H1 (cell line): ENCODE data around the gene MDH1. TPM values are rescaled to one million over a fixed set of nuclear protein-coding genes. Genes with fewer than 3 reads are reported as not detected.

Experiments
- CTCF ChIA-PET: fragments of 300-600 bp; sonication (Branson Sonifier 250); formaldehyde crosslinking; loops from one replicate; lab custom pipeline; 2021; ENCODE audit not compliant: partially characterized antibody; lab: Charles Lee
- POLR2A ChIA-PET: fragments of 300-600 bp; sonication (Branson Sonifier 250); formaldehyde crosslinking; loops from one replicate; lab custom pipeline; 2021; ENCODE audit warnings: inconsistent platforms; ENCODE audit not compliant: partially characterized antibody; lab: Charles Lee
- DNase-seq, 2 experiments: peaks; one replicate each; pipeline versions ENCODE4 v3.0.0 to v3.0.0-alpha.2; 2010 to 2022; ENCODE audit warnings: low spot score in 2 of 2, low read depth in 1 of 2, mixed read lengths in 1 of 2
- FAIRE-seq: peaks from 2 replicates; lab custom pipeline; 2011; peaks lifted over from hg19 to GRCh38; lab: Jason Lieb, UNC
- H2AFZ ChIP-seq: 2 replicates; pipeline ENCODE4 v1.8.1; 2012; ENCODE audit warnings: low read length, inconsistent platforms
- H2AK5ac ChIP-seq: 2 replicates; pipeline ENCODE4 v1.6.1; 2013; ENCODE audit warnings: low read depth, low read length
- H2BK120ac ChIP-seq: replicated peaks from 2 replicates; pipeline ENCODE3; 2013; ENCODE audit warnings: low read depth, low read length, inconsistent platforms
- H2BK12ac ChIP-seq: 2 replicates; pipeline ENCODE4 v1.6.1; 2013; ENCODE audit warnings: low read depth, low read length
- H2BK15ac ChIP-seq: 2 replicates; pipeline ENCODE4 v1.6.1; 2013; ENCODE audit warnings: low read length
- H2BK20ac ChIP-seq: 2 replicates; pipeline ENCODE4 v1.6.1; 2013; ENCODE audit warnings: low read length
- H2BK5ac ChIP-seq: 2 replicates; pipeline ENCODE4 v1.6.1; 2013; ENCODE audit warnings: low read depth, low read length
- H3K14ac ChIP-seq: 2 replicates; pipeline ENCODE4 v1.6.1; 2013; ENCODE audit warnings: inconsistent platforms; ENCODE audit not compliant: insufficient read length
- H3K18ac ChIP-seq: 2 replicates; pipeline ENCODE4 v1.6.1; 2013; ENCODE audit warnings: low read length; ENCODE audit errors: extremely low read depth
- H3K23ac ChIP-seq: 2 replicates; pipeline ENCODE4 v1.6.1; 2013; ENCODE audit warnings: inconsistent platforms; ENCODE audit not compliant: insufficient read length
- H3K23me2 ChIP-seq: 2 replicates; pipeline ENCODE4 v1.6.1; 2013; ENCODE audit warnings: low read depth, low read length
- H3K27ac ChIP-seq: 2 replicates; pipeline ENCODE4 v1.6.1; 2011; ENCODE audit warnings: low read depth, low read length, inconsistent platforms
- H3K27me3 ChIP-seq, 4 experiments: replicated peaks in 1 of 4; 1 replicate in 1 of 4; 2 replicates in 3 of 4; pipeline versions ENCODE4 v1.6.1 to v1.8.1; 2011 to 2013; ENCODE audit warnings: low read length in 3 of 4, mild to moderate bottlenecking in 3 of 4, inconsistent platforms in 2 of 4, mixed read lengths in 2 of 4, moderate library complexity in 1 of 4; ENCODE audit not compliant: control insufficient read depth in 3 of 4, insufficient read depth in 3 of 4; ENCODE audit errors: extremely low read depth in 1 of 4
- H3K36me3 ChIP-seq, 4 experiments: 2 replicates each; pipeline versions ENCODE4 v1.6.1 to v1.8.1; 2011 to 2013; ENCODE audit warnings: mild to moderate bottlenecking in 4 of 4, low read length in 3 of 4, moderate library complexity in 2 of 4, control low read depth in 1 of 4, inconsistent platforms in 1 of 4; ENCODE audit not compliant: insufficient read depth in 4 of 4, control insufficient read depth in 2 of 4
- H3K4ac ChIP-seq: replicated peaks from 2 replicates; pipeline ENCODE3; 2013; ENCODE audit warnings: low read length, low read depth, mixed read lengths, inconsistent platforms; ENCODE audit not compliant: insufficient read length
- H3K4me1 ChIP-seq, 4 experiments: replicated peaks in 1 of 4; 1 replicate in 1 of 4; 2 replicates in 3 of 4; pipeline versions ENCODE4 v1.6.1 to v1.8.1; 2011 to 2013; ENCODE audit warnings: low read length in 3 of 4, inconsistent platforms in 2 of 4, mixed read lengths in 1 of 4; ENCODE audit not compliant: insufficient read depth in 4 of 4, control insufficient read depth in 3 of 4
- H3K4me2 ChIP-seq, 2 experiments: 2 replicates each; pipeline versions ENCODE4 v1.6.1 to v1.8.1; 2011 to 2013; ENCODE audit warnings: low read depth in 2 of 2, low read length in 2 of 2, control low read depth in 1 of 2, inconsistent platforms in 1 of 2, mild to moderate bottlenecking in 1 of 2; ENCODE audit not compliant: insufficient read depth in 1 of 2
- H3K4me3 ChIP-seq, 4 experiments: fragments of 200-600, 300-600 bp in 1 of 4; sonication (generic), shearing (Covaris generic), sonication (Bioruptor Twin) in 1 of 4; 2 replicates each; pipeline versions ENCODE4 v1.5.1 to v1.8.1; 2011 to 2016; ENCODE audit warnings: low read length in 4 of 4, low read depth in 3 of 4, control low read depth in 2 of 4, inconsistent platforms in 2 of 4, mild to moderate bottlenecking in 2 of 4, mixed read lengths in 1 of 4, moderate library complexity in 1 of 4; ENCODE audit not compliant: insufficient read depth in 2 of 4; ENCODE audit errors: extremely low read depth in 1 of 4
- H3K56ac ChIP-seq: replicated peaks from 2 replicates; pipeline ENCODE3; 2013; ENCODE audit warnings: low read depth, mild to moderate bottlenecking, mixed read lengths, low read length, inconsistent platforms; ENCODE audit not compliant: insufficient read length
- H3K79me1 ChIP-seq: 2 replicates; pipeline ENCODE4 v1.6.1; 2013; ENCODE audit warnings: low read depth, low read length, control low read depth
- H3K79me2 ChIP-seq, 2 experiments: 2 replicates each; pipeline versions ENCODE4 v1.6.1 to v1.8.1; 2012 to 2013; ENCODE audit warnings: low read length in 2 of 2, mild to moderate bottlenecking in 2 of 2, inconsistent platforms in 1 of 2; ENCODE audit not compliant: insufficient read depth in 2 of 2, control insufficient read depth in 1 of 2
- H3K9ac ChIP-seq, 4 experiments: replicated peaks in 1 of 4; 1 replicate in 1 of 4; 2 replicates in 3 of 4; pipeline versions ENCODE4 v1.6.1 to v1.8.1; 2011 to 2013; ENCODE audit warnings: low read depth in 3 of 4, low read length in 3 of 4, control low read depth in 2 of 4, mild to moderate bottlenecking in 2 of 4, moderate library complexity in 2 of 4, inconsistent platforms in 1 of 4; ENCODE audit errors: extremely low read depth in 1 of 4
- H3K9me3 ChIP-seq, 2 experiments: 2 replicates each; pipeline versions ENCODE4 v1.6.1 to v1.8.1; 2012 to 2013; ENCODE audit warnings: mild to moderate bottlenecking in 2 of 2, moderate library complexity in 2 of 2, control low read depth in 1 of 2, inconsistent platforms in 1 of 2, low read depth in 1 of 2, low read length in 1 of 2, mixed read lengths in 1 of 2; ENCODE audit not compliant: insufficient read depth in 2 of 2
- H4K20me1 ChIP-seq, 2 experiments: replicated peaks in 1 of 2; 2 replicates each; pipeline versions ENCODE3 to v1.8.1; 2011 to 2013; ENCODE audit warnings: inconsistent platforms in 2 of 2, low read length in 2 of 2, mild to moderate bottlenecking in 1 of 2; ENCODE audit not compliant: insufficient read depth in 2 of 2, control insufficient read depth in 1 of 2
- H4K5ac ChIP-seq: 2 replicates; pipeline ENCODE4 v1.6.1; 2013; ENCODE audit warnings: low read length, low read depth, mixed read lengths, inconsistent platforms; ENCODE audit not compliant: insufficient read length
- H4K8ac ChIP-seq: 2 replicates; pipeline ENCODE4 v1.8.0; 2013; ENCODE audit warnings: mild to moderate bottlenecking, moderate library complexity, low read length, inconsistent platforms; ENCODE audit not compliant: insufficient read depth; ENCODE audit errors: extremely low read depth
- H4K91ac ChIP-seq: replicated peaks from 2 replicates; pipeline ENCODE3; 2013; ENCODE audit warnings: low read length, mixed read lengths, inconsistent platforms; ENCODE audit not compliant: insufficient read length
- WGBS, 2 experiments: shearing (Covaris generic) in 1 of 2; methylation state at CpG; one replicate each; pipeline versions ENCODE4 v1.1.6 to v1.1.7; 2013 to 2015; ENCODE audit warnings: low lambda C conversion rate in 2 of 2, mixed read lengths in 2 of 2, inconsistent platforms in 1 of 2, low coverage in 1 of 2, missing lambda C conversion rate in 1 of 2; ENCODE audit not compliant: insufficient replicate concordance in 2 of 2, insufficient coverage in 1 of 2, insufficient read length in 1 of 2; ENCODE audit errors: extremely low coverage in 1 of 2, missing lambda C conversion rate in 1 of 2; 5-methylcytosine and 5-hydroxymethylcytosine counted together
- polyA plus RNA-seq, 7 experiments: library from polyadenylated mRNA; depleted of rRNA in 3 of 7; stranded (reverse) in 5 of 7; unstranded in 2 of 7; fragments of >200 nt in 5 of 7; fragments of 200-250 nt in 2 of 7; gene quantifications; 1 replicate in 5 of 7; 2 replicates in 1 of 7; 4 replicates in 1 of 7; pipeline versions ENCODE4 v1.2.1 to v1.2.3, GENCODE V29; 2011 to 2013; ENCODE audit warnings: missing spikeins in 2 of 7, mixed read lengths in 2 of 7
- total RNA-seq: library from RNA; stranded (reverse); fragmentation: NEBNext Ultra II Directional; extraction: Animal tissue kit (Norgen Biotek cat#: 25700); gene quantifications from 2 replicates; pipeline ENCODE4 v1.2.1, GENCODE V29; 2021

Gene MDH1
- total and polyA plus RNA-seq, 2 of the 8 experiments (the other 6 are each of a cell fraction or from before 2014, with no cell fraction given): 353 to 376 TPM

GRCh38 chr2:63617366-63617765 lies 28.6 kb downstream of the MDH1 start:
- no peaks in the 10 kb centered on the region for H3K79me1 ChIP-seq
- 10% methylated on average over 1 of the region's 1 CpG; no CpG with 5 or more reads in 1 of the 2 experiments for WGBS, 2 experiments
- no peak overlapping the region for H3K4ac ChIP-seq
- peak overlapping the region; percentile 12 for H4K91ac ChIP-seq
- H2BK5ac ChIP-seq: peak overlapping the region; percentile 76; the same call in 1 of the 2 replicates
- H3K23ac ChIP-seq: no peak overlapping the region
- no peak overlapping the region for H2AK5ac ChIP-seq
- H4K5ac ChIP-seq: peak overlapping the region; percentile 85
- peaks cover 9 to 40% (median 21%) of the 10 kb centered on the region in 4 experiments for H3K4me1 ChIP-seq
- peak overlapping the region; percentile 14 to 97; a peak in 2 of 4 replicates for H3K4me2 ChIP-seq
- peaks cover 9 to 16% of the 10 kb centered on the region in 2 experiments for H3K9me3 ChIP-seq
- peak overlapping the region; percentile 70; the same call in 1 of the 2 replicates for H3K27ac ChIP-seq
- H2BK120ac ChIP-seq: no peak overlapping the region
- H3K27me3 ChIP-seq: no peaks in the 10 kb centered on the region
- peak overlapping the region in 1 of 4 experiments; percentile 58; a peak in 1 of 8 replicates for H3K4me3 ChIP-seq
- peaks cover 4% of the 10 kb centered on the region; the same call in 1 of the 2 replicates for H3K23me2 ChIP-seq
- CTCF ChIA-PET: interaction anchor here (1.1 kb wide), 1 partner anchor 10 kb away, joined by 3 read pairs; no protein-coding TSS in a partner anchor
- no peak overlapping the region; the same call in 1 of the 2 replicates for H3K18ac ChIP-seq
- DNase-seq: no peak
- H4K8ac ChIP-seq: no peak overlapping the region
- no peak overlapping the region for H3K56ac ChIP-seq
- H3K79me2 ChIP-seq: peaks cover 0 to 7% of the 10 kb centered on the region in 2 experiments; a peak in 2 of 4 replicates
- H2BK12ac ChIP-seq: no peak overlapping the region
- H3K36me3 ChIP-seq: peaks cover 0 to 16% (median 3%) of the 10 kb centered on the region in 4 experiments; a peak in 1 of 8 replicates
- peak overlapping the region; percentile 57; the same call in 1 of the 2 replicates for H2BK20ac ChIP-seq
- H3K9ac ChIP-seq: no peak overlapping the region; a peak in 1 of 7 replicates
- no peaks in the 10 kb centered on the region for H4K20me1 ChIP-seq
- FAIRE-seq: no peak
- H3K14ac ChIP-seq: no peak overlapping the region
- POLR2A ChIA-PET: interaction anchor here (1.0 to 4.7 kb wide), 6 partner anchors 11 to 225 kb away, joined by 3 to 21 read pairs (median 3); partner anchors contain the start of genes MDH1, UGP2 and WDPCP
- H2BK15ac ChIP-seq: no peak overlapping the region
- H2AFZ ChIP-seq: no peak overlapping the region
